M059J (cell line): ENCODE measurements around the gene DSE. TPM values are rescaled to one million over a fixed set of nuclear protein-coding genes. Genes with fewer than 3 reads are reported as not detected.

ENCODE experiments used
- DNase-seq: peaks from one replicate; pipeline ENCODE4 v3.0.0-alpha.2; 2012; ENCODE audit warnings: low read depth
- total RNA-seq: library from RNA; depleted of rRNA; stranded (reverse); fragments of >200 nt; shearing (Covaris generic); gene quantifications from 2 replicates; pipeline ENCODE4 v1.2.3, GENCODE V29; 2014

DSE gene
- total RNA-seq, 1 experiment from 2014 or later, result 24.5 TPM

DNA sequence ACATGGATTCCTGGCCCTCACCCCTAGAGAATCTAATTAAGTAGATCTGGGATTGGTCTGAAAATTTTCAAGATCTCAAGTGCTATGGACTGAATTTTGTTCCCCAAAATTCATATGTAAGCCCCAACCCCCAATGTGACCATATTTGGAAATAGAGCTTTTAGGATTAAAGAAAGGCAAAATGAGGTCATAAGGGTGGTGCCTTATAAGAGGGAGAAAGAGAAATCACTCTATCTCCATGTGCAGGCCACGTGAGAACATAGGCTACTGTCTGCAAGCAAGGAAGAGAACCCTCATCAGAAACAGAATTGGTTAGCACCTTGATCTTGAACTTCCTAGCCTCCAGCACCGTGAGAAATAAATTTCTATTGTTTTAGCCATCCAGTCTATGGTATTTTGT is 8.5 kb upstream of the DSE start:
- no peak for DNase-seq

DNA sequence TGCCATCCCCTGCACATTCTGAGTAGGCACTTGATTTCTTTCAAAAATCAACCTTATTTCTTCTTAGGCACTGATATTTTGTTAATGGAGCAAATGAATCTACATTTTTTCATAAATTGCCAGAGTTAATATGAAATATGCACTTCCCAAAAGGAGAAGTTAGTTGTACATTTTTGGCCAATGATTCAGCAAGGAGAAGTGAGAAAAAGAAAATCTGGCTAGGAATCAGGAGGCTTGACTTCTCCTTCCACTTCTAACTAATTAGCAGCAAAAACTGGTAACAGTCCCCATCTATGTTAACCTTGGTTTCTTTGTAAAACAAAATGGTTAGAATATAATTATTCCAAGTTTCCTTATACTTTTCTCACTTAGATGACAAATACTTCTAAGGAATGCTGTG is 7.0 kb upstream of the DSE start:
- DNase-seq, result peak; percentile 25

DNA sequence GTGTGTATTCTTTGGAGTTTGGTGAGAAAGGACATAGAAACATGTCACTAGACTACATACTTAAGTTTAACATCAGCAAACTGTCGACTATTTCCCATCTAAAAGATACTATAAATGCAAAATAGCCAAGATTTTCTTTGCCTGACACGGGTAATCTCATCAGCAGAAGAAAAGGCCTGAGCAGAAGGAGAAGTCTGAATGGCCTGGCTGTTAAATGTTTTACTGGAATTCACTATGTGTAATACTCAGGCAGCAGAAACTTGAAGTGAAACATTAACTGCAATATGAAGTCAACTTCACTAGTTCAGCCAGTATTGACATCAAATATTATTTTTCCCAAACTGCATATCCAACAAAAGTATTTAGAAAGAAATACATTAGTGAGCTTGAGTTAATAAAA is 6.4 kb upstream of the DSE start:
- DNase-seq, result no peak

DNA sequence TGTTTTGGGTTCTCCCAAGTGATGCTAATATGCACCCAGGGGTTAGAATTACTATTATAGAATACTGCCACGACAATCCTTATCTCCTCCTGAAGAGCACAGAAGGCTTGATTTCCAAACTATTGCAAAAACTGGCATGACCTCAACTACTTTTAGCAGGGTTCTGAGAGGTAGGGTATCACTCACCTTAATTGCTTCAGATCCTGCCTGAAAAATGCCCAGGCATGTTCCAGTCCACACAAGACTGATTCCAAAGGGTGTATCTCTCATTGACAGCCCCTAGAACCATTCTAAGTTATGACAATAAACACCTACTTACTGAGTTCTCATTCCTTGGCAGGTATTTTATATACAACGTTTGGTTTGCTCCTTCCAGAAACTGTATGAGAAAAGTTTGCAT is 5.0 kb upstream of the DSE start:
- no peak for DNase-seq

DNA sequence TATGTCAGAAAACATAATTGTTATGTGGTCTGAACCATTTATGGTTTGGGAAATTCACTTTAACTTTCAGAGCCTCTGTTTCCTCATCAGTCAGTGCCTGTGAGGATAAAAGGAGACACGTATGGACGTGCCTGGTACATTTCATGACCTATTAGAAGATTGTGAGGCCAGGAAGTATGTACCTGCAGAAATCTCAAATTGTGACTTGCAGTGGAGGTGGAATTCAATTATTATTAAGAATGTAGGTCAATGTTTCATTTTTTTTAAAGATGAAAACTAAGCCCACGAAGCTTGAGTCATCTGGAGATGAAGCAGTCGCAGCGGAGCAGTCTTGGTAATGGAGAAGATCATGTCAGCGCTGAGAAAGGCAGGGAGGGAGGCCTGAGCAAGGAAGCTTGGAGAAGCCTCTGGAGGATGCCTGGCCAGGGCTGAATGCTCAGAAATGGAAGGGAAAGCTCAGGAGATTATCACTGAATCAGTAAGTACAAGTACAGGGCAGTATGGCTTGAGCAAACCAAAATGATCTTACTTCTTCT is 3.9 kb upstream of the DSE start:
- no peak for DNase-seq

DNA sequence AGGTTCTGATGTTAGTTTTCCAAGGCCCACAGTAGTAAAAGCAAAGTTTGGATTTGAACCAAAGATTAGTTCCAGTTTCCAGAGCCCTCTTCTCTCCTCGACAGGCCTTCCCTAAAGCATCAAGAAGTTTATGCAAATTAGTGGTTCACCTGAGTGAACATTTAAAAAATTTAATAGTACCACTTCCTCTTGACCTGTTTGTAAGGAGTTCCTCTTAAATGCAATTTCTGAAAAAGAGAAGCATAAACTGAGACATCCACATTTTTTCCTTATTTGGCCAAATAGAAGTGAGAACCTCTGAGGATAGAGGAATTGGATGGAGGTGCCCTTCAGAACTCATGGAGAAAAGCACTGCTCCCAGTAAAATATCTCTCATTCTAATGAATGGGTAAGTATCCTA is 1.2 kb upstream of the DSE start:
- no peak for DNase-seq

DNA sequence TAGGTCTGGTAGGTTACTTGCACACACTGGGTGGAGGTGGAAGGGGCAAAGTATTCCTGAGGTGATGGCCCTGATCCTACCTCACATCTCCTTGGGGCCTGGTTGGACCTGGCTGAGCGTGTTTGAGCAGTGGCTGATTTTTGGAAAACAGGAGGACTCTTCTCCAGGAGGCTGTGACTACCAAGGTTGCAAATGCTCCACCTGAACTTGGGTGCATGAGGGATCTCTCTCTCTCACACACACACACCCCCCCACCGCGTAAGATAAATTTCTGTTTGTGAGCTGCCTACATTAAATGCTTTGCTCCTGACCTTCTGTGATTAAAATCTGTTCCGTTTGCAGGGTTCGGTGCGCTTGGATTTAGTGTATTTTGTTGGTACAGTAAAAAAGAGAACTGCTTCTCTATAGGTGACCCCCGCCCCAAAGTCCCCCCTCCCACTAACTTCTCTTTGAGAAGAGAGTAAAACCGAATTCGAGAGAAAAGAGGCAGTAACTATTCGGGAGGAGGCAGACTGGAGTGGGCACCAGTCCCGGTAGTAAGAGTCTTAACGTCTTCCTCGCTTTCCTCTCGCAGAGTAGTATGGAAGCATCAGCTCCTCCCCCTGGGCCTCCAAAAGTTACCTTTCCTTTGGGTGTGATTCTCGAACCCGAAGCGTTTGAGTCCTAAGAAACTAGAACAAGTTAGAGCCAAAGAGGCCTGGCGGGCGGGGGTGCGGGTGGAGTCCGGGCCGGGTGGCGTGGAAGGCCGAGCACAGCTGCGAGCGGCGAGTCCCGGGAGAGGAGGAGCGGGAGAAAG is 585 bp upstream of the DSE start:
- DNase-seq, result peak; percentile 70

DNA sequence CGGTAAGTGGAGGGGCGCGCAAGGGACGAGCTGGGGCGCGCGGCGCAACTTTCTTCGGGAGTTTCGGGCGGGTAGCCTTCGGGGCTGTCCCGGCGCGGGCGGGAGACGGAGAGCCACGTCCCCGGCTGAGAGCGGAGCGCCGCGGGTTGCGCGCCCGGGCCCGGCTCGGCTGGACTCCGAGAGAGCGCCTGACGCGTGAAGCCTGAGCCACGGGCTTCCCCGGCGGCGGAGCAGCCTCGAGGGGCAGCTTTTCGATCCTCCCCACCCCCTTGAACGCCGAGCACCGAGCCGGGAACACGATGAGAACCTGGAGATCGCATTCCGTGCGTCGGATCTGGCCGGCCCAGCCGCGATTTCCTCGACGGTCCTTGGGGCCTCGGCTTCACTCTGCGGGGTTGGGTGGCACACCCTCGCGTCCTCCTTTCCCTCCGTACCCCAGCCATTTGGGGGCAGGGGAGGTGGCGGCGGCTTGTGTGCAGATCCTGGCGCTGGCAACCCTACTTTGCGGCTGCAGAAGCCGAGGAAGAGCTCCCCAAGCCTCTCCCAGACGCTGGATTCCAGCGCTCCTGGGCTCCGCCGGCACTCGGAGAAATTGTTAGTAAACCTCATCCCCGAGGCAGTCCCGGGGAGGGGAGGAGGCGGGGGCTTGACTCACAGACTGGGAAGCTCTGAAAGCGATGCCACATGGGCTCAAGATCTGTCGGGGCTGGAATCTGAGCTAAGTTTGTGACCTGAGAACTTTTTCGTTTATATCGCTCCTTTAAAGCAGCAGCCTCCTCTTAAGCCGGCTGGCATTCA is 572 bp downstream of the DSE start:
- peak; percentile 91 for DNase-seq

DNA sequence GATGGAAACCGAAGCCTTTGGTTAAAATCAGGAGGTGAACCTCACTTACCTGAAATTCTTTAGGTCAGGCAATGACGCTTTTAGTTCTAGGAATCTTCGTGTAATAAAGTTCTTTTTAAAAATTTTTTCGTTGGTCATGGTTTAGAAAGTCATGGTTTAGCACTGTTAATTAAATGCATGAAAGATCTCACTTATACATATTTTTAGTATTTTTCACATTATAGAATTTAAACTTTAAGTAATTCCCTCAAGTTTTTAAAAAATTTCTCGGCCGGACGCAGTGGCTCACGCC is 1.1 kb downstream of the DSE start:
- DNase-seq, result no peak

DNA sequence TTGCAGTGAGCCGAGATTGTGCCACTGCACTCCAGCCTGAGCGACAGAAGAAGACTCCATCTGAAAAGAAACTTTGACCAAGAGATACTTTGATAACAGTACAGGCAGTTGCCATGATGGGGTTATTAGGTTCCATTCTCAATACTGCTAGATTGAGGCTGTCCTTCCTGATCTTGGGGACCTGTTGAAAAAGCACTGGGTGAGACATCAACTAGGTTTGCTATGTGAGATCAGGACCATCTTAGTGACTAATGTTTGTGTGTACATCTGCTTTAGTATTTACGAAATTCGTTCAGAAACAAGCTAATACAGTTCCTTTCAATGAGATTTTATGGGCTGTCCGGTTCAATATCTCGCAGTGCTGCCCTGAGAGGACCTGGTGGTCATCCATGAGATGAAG is 2.6 kb downstream of the DSE start:
- DNase-seq, result no peak

DNA sequence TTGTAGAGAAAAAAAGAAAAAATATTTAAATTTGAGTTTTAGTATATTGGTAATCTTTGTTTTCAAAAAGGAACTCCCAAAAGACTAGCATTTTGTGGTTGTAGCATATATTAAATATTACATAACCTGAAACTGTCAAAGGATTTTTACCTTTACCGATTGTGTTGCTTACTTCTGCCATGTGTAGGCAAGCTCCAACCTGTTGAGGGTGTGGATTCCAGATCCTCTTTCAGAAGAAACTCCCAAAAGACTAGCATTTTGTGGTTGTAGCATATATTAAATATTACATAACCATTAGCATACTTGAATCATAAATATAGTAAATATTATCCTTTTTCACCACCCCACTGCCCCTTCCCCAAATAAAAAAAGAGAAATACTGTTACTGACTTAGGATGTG is 3.2 kb downstream of the DSE start:
- DNase-seq, result no peak

DNA sequence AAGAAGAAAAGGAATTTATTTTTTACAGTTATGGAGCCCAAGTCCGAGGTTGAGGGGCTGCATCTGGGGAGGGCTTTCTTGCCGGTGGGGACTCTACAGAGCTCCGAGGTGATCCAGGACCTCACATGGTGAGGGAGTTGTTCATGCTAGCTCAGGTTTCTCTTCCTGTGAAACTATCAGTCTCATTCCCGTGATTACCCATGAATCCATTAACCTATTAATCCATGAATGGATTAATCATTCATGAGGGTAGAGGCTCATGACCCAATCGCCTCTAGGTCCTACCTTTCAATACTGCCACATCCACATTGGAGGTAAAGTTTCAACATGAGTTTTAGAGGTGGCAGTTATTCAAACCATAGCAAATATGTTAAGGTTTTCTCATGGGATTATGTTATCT is 3.8 kb downstream of the DSE start:
- no peak for DNase-seq

DNA sequence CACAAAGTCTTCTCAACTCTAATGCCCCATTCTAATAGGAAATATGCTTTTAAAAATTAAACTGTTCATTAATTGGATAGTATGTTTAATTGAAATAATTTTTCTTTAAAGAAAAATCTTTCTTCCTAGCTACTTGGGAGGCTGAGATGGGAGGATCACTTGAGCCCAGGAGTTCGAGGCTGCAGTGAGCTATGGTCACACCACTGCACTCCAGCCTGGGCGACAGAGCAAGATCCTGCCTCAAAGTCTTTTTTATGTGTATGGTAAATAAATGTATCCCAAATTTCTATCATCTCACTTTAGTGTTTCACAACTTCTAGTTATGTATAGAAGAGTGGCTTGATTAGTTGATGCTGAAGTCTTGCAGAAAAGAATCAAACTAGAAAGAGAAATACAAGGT is 4.5 kb downstream of the DSE start:
- no peak for DNase-seq

DNA sequence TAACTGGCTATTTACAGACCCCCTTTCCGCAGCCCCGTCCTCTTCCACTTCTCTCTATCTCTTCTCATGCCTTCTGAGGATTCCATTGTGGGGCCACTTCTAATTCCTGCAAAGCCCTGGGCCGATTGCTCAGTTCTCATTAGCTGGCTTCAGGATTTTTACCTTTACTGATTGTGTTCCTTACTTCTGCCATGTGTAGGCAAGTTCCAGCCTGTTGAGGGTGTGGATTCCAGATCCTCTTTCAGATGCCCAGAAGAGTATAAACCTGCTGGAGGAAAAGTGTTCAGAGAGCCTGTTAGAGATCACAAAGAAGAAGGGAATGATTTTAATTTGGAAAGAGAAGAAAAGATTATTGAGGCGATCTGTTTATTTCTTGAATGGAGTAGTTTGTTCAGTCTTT is 5.4 kb downstream of the DSE start:
- no peak for DNase-seq

DNA sequence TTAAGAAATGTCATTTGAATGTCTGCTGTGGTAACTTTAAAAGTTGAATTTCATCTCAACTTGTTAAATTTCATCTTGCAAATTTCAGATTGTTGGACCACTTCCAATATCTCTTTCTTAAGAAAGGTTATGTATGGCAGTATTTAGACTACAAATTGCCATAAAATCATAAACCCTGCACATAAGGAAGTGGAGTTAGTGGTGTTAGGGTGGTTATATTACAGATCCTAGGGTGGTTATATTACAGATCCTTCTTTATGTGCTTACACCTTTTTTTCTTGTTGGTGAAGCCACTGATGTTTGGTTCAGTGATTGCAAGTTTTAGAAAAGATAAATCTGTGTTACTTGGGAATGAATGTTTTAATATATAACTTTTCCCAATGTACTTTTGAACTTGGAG is 9.0 kb downstream of the DSE start:
- no peak for DNase-seq

DNA sequence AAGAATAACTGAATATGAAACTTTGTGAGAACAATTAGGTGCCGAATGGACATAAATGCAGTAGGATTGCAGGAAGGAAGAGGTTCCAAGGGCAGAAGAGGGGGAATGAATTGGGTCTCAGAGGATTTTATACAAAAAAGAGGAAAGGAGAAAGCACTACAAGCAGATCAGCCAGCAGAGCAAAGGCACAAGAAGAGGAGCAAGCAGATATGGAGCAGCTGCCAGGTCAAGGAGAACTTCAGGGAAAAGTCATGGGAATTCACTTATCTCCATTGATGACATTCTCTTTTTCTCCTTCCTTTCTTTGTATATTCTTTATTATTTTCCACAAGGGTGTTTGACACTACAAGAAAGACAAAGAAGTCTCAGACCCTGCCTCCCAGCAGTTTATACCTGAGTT is 9.6 kb downstream of the DSE start:
- no peak for DNase-seq

DNA sequence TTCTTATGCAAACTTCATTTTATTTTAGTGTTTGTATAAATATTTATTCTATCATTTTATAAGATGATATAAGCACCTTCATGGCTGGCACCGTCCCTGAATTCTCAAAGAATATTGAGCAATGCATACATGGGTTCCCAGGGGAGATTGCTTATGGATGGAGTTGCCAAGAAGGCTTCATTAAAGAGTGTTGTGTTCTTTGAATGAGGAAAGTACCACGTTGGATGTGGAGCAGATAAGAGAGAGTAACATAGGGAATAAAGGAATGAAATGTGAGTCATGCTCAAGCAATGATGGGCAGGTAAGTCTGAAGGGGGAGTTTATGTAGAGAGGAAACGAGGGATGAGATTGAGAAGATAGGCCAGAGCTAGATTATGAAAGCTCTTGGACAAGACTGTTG is 10.3 kb downstream of the DSE start:
- peak; percentile 16 for DNase-seq

DNA sequence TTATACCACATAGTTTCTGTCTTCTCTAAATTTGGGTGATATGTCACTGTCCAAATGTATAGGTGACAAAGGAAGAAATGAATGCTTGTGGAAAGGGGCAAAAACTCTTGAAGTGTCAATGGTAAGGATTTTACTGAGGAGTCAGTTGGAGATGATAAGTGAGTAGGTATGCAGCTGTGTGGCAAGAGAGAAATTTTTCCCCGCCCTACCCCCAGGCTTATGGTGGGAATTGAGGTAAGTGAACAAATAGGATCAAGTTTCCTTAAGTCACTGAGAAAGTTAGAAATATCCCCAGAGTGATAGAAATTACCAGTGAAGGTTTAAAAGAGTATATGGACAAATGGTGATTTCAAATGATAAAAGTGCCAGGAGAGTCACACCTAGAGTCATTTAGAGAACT is 11.8 kb downstream of the DSE start:
- peak; percentile 54 for DNase-seq

DNA sequence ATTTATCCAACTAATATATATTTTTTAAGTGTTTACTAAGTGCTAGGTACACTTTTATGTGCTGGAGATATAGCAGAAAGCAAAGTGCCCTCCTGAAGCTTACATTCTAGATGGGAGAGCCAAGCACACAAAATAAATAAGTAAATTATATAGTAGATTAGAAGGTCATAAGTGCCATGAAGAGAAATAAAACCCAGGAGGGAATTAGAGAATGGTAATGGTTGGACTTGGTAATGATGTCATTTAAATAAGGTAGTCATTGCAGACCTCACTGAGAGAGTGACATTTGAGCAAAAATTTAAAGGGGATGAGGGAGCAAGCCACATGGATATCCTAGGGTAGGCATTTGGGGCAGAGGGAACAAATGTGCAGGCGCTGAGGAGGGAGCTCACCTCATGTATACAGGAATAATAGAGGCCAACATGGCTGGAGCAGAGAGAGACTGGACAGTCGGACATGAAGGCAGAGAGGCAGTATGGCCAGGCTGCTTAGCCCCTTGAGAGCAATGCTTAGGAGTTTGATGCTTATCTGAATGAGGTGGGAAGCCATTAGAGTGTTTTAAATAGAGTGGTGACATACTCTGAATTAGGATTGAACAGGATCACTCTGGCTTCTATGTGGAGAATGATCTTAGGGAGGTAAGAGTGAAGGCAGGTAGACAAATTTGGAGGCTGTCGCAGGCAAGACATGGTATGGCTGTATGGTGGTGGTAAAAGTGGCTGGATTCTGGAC is 14.1 kb downstream of the DSE start:
- no peak for DNase-seq

DNA sequence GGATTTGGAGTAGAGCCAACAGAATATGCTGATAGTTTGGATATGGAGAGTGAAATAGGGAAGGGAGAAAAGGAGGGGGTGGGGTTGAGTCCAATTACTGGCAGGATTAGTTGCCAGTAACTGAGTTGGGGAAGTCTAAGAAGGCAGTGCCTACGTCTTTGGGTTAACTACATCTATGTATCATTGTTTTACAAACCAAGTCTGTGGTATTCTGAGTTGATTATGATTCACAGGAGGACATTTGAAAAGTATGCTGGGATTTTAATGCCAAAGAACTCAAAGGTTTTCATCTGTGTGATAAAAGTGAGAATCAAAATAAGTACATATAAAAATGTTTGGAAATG is 14.7 kb downstream of the DSE start:
- DNase-seq, result peak; percentile 72

DNA sequence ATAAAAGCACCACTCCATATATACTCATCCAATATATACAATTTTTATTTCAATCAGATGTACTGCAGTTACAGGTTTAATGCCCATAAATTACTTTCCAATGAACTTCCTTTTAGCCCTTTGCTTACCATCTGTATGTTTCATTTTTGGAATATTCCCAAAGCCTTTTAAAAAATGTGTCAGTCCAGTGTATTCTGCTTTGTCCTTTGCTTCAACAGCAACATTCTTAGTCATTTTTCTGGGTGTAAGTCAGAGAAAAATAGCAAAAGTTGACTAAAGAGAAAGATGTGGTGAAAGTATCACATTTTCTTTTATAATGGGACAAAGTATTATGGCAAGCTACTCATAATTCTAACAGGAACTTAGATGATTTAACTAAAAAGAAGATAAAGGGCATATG is 15.2 kb downstream of the DSE start:
- DNase-seq, result no peak

DNA sequence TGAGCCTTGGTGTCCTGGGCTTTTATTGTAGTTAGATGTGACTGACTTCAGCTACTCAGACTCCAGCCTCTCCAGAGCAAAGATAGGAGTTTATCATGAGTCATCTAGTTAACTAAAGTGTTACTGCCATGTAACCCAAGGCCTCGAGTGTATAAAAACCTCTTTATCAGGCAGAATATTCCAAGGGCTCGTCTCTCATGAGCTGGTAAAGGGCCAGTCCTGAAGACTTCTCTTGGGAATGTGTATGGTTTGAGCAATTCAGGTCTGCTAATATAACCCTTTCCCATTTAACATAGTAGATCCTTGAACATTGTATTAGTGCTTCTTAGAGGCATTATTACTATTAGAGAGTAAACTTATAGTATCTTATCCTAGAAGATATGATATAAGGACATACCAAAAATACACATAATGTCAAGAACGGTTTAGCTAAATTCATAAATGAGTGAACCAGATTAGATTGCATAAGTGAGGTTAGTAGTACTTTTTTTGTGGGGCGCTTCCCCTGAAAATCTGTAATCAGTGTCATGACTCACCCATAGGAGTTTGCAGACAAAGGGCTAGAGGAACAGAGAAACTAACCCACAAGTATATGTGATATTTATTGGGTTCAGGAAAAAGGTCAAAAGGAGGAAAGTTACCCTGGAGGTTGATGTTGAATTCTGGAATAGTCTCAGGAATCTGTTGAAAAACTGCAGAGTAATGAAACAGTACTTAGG is 16.0 kb downstream of the DSE start:
- peak; percentile 76 for DNase-seq
